HepG2 (cell line): ENCODE results near the gene SLC45A1. TPM values are rescaled to one million over a fixed set of nuclear protein-coding genes. Genes with fewer than 3 reads are reported as not detected.

Source experiments
- ATAC-seq: fragments of 200-7000 bp; cut with Tn5 transposase; 3 replicates; pipeline ENCODE4 v1.9.1; 2020; ENCODE audit warnings: mild to moderate bottlenecking, moderate library complexity
- BruUV-seq: library from RNA; stranded (reverse); fragments of 400-500 nt; replicated peaks from 2 replicates; lab custom pipeline; 2021; lab: Mats Ljungman, UMichigan
- CTCF ChIA-PET: fragments of 300-600 bp; formaldehyde crosslinking; extraction: SDS; loops from one replicate; lab custom pipeline; 2021; ENCODE audit warnings: low total read pairs, inconsistent platforms, low intra/inter-chr PET ratio; lab: Yijun Ruan, JAX
- POLR2A ChIA-PET: fragments of 350-600 bp; sonication (Branson Sonifier 250); formaldehyde crosslinking; loops from one replicate; lab custom pipeline; 2020; ENCODE audit warnings: antibody characterized with exemption, inconsistent platforms; lab: Yijun Ruan, JAX
- DNase-seq: peaks from one replicate; pipeline ENCODE4 v3.0.0-alpha.2; 2015; ENCODE audit warnings: low spot score
- FAIRE-seq: peaks from 3 replicates; lab custom pipeline; 2011; peaks lifted over from hg19 to GRCh38; lab: Jason Lieb, UNC
- H2AFZ ChIP-seq: one replicate; pipeline ENCODE4 v1.6.1; 2011; ENCODE audit warnings: low read length, inconsistent platforms
- H3K27ac ChIP-seq: fragments of 300-600 bp; 3 replicates; pipeline ENCODE4 v1.8.0; 2011; ENCODE audit warnings: mixed run types, mild to moderate bottlenecking, mixed read lengths, low read length, inconsistent platforms; ENCODE audit not compliant: insufficient read depth; ENCODE audit errors: extremely low read length
- H3K27me3 ChIP-seq, 2 experiments: fragments of 200-600 bp in 1 of 2; 2 replicates in 1 of 2; 3 replicates in 1 of 2; pipeline versions ENCODE4 v1.6.0 to v1.8.0; 2011; ENCODE audit warnings: low read length in 2 of 2, mild to moderate bottlenecking in 2 of 2, moderate library complexity in 2 of 2, inconsistent platforms in 1 of 2; ENCODE audit not compliant: insufficient read depth in 2 of 2, control insufficient read depth in 1 of 2
- H3K36me3 ChIP-seq, 2 experiments: fragments of 200-600 bp in 1 of 2; replicated peaks in 1 of 2; 2 replicates in 1 of 2; 3 replicates in 1 of 2; pipeline versions ENCODE4 v1.5.1 to v1.8.0; 2011; ENCODE audit warnings: low read length in 2 of 2, inconsistent platforms in 1 of 2; ENCODE audit not compliant: insufficient read depth in 2 of 2, control insufficient read depth in 1 of 2
- H3K4me1 ChIP-seq: 2 replicates; pipeline ENCODE4 v1.5.1; 2012; ENCODE audit warnings: low read length, inconsistent platforms; ENCODE audit not compliant: insufficient read depth
- H3K4me2 ChIP-seq: 2 replicates; pipeline ENCODE4 v1.6.0; 2011; ENCODE audit warnings: low read depth, low read length, inconsistent platforms
- H3K4me3 ChIP-seq, 3 experiments: fragments of 200-600 bp in 1 of 3; sonication (generic), shearing (Covaris generic) in 1 of 3; replicated peaks in 1 of 3; 2 replicates each; pipeline ENCODE4 v1.5.1; 2011 to 2016; ENCODE audit warnings: low read length in 3 of 3, inconsistent platforms in 2 of 3, low read depth in 2 of 3, mild to moderate bottlenecking in 2 of 3, control low read depth in 1 of 3, mixed read lengths in 1 of 3; ENCODE audit not compliant: insufficient read depth in 1 of 3
- H3K79me2 ChIP-seq: one replicate; pipeline ENCODE4 v1.6.1; 2011; ENCODE audit warnings: low read length, inconsistent platforms; ENCODE audit not compliant: insufficient read depth
- H3K9ac ChIP-seq: 2 replicates; pipeline ENCODE4 v1.6.0; 2011; ENCODE audit warnings: mild to moderate bottlenecking, low read depth, low read length, inconsistent platforms; ENCODE audit not compliant: insufficient read depth
- H3K9me3 ChIP-seq: 2 replicates; pipeline ENCODE4 v1.5.1; 2012; ENCODE audit warnings: mild to moderate bottlenecking, low read length
- H4K20me1 ChIP-seq: 2 replicates; pipeline ENCODE4 v1.6.0; 2011; ENCODE audit warnings: inconsistent platforms, mild to moderate bottlenecking, low read length, moderate library complexity; ENCODE audit not compliant: insufficient read depth
- ATRX ChIP-seq: sonication (generic); formaldehyde crosslinking; IDR thresholded peaks from 2 replicates; pipeline ENCODE4 v1.4.0; 2020; ENCODE audit warnings: missing genetic modification reagents, borderline replicate concordance
- ELF3 ChIP-seq: IDR thresholded peaks from 2 replicates; pipeline ENCODE4 v1.6.1; 2016; ENCODE audit warnings: missing genetic modification reagents, missing compliant biosample characterization
- JARID2 ChIP-seq: sonication (generic); formaldehyde crosslinking; IDR thresholded peaks from 2 replicates; pipeline ENCODE4 v1.8.1; 2023; ENCODE audit warnings: missing genetic modification reagents, inconsistent platforms; ENCODE audit not compliant: insufficient replicate concordance
- KDM6A ChIP-seq: IDR thresholded peaks from 2 replicates; pipeline ENCODE4 v1.6.1; 2016; ENCODE audit warnings: low read depth
- MYNN ChIP-seq: sonication (generic); formaldehyde crosslinking; IDR thresholded peaks from 2 replicates; pipeline ENCODE4 v1.4.0; 2020; ENCODE audit warnings: mild to moderate bottlenecking, low read depth, missing genetic modification reagents
- PHF8 ChIP-seq: sonication (generic); formaldehyde crosslinking; IDR thresholded peaks from 2 replicates; pipeline ENCODE4 v1.5.0; 2020; ENCODE audit warnings: missing genetic modification reagents
- RCOR2 ChIP-seq: IDR thresholded peaks from 2 replicates; pipeline ENCODE4 v1.6.1; 2016; ENCODE audit warnings: missing biosample characterization, missing genetic modification reagents
- SMAD3 ChIP-seq: sonication (generic); formaldehyde crosslinking; IDR thresholded peaks from 2 replicates; pipeline ENCODE4 v1.4.0; 2020; ENCODE audit warnings: missing genetic modification reagents
- SSRP1 ChIP-seq: IDR thresholded peaks from 2 replicates; pipeline ENCODE4 v1.6.1; 2016; ENCODE audit warnings: control low read depth
- ZNF136 ChIP-seq: sonication (generic); formaldehyde crosslinking; IDR thresholded peaks from 2 replicates; pipeline ENCODE4 v1.8.1; 2022; ENCODE audit warnings: low read depth, mild to moderate bottlenecking, moderate library complexity, missing genetic modification reagents
- ZNF263 ChIP-seq: sonication (generic); formaldehyde crosslinking; IDR thresholded peaks from 2 replicates; pipeline ENCODE4 v1.4.0; 2020; ENCODE audit warnings: missing genetic modification reagents
- ZNF33A ChIP-seq: sonication (generic); formaldehyde crosslinking; IDR thresholded peaks from 2 replicates; pipeline ENCODE4 v1.5.1; 2020; ENCODE audit warnings: missing genetic modification reagents, mild to moderate bottlenecking, moderate library complexity, borderline replicate concordance
- ZNF570 ChIP-seq: sonication (generic); formaldehyde crosslinking; IDR thresholded peaks from 2 replicates; pipeline ENCODE4 v1.4.0; 2020; ENCODE audit warnings: mild to moderate bottlenecking, missing genetic modification reagents, borderline replicate concordance
- WGBS: methylation state at CpG from one replicate; pipeline ENCODE4 v1.1.6; 2017; ENCODE audit warnings: low lambda C conversion rate; 5-methylcytosine and 5-hydroxymethylcytosine counted together
- in situ Hi-C: cut with HindIII; loops from 2 replicates; pipeline ENCODE4 v1.10.0; 2017; ENCODE audit warnings: low pct_unique_long_range_greater_than_20kb; ENCODE audit not compliant: extremely low pct_ligation_motif_present
- intact Hi-C: fragments of 100-400 bp; cut with micrococcal nuclease; formaldehyde crosslinking; loops from one replicate; pipeline ENCODE4 v1.10.0; 2022; ENCODE audit not compliant: unreplicated experiment
- polyA plus RNA-seq, 8 experiments: library from polyadenylated mRNA; depleted of rRNA in 3 of 8; stranded (reverse) in 7 of 8; unstranded in 1 of 8; fragments of >200 nt; fragmentation: Illumina TruSeq in 4 of 8; extraction: Trizol in 4 of 8; gene quantifications; 2 replicates each; pipeline versions ENCODE4 v1.2.1 to v1.2.3, GENCODE V29; 2011 to 2016; ENCODE audit warnings: low read depth in 4 of 8, missing spikeins in 1 of 8, mixed read lengths in 1 of 8; ENCODE audit not compliant: insufficient read depth in 1 of 8
- total RNA-seq, 5 experiments: library from RNA; depleted of rRNA; stranded (reverse); fragments of >200 nt; fragmentation: Illumina TruSeq; extraction: Trizol; gene quantifications; 2 replicates each; pipeline ENCODE4 v1.2.3, GENCODE V29; 2016; ENCODE audit warnings: low read depth in 1 of 5
- TF ChIP-seq, protein P1 (sequence below): sonication (generic); formaldehyde crosslinking; IDR thresholded peaks from 2 replicates; pipeline ENCODE4 v1.4.0; 2020; ENCODE audit warnings: missing genetic modification reagents
- TF ChIP-seq, protein P2 (sequence below): sonication (generic); formaldehyde crosslinking; IDR thresholded peaks from 2 replicates; pipeline ENCODE4 v1.4.0; 2020; ENCODE audit warnings: missing genetic modification reagents
- TF ChIP-seq, protein P3 (sequence below): sonication (generic); formaldehyde crosslinking; IDR thresholded peaks from 2 replicates; pipeline ENCODE4 v1.8.1; 2023; ENCODE audit warnings: missing genetic modification reagents, mild to moderate bottlenecking, borderline replicate concordance

Gene SLC45A1
- total and polyA plus RNA-seq, 2 of the 13 experiments (the other 11 are each of a cell fraction or from before 2014, with no cell fraction given) = not detected

DNA sequence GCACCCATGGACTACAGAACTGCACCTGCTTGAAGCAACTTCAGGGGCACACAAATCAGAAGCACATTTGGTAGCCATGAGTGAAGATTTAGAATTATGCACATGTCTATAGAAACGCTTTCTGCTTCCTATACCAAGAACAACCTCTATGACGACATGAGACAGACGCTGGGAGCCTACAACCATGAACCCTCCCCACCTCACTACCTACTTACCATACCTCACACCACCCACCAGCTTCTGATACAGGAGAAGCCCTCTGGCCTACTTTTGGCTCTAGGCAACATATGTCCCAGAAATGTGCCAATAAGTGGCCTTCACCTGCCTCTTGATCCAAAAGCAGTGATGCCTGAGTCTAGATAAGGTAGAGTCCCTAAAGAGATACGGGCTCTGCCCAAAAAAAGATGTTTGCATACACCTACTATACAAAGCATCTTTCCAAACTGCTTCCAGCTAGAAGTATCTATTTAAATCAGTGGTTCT is 58.5 kb downstream of the SLC45A1 start (continued):
- no peak for TF ChIP-seq SMAD3
- no peak for TF ChIP-seq RCOR2 (CRISPR knock-in tag)
- TF ChIP-seq, protein P1, sequence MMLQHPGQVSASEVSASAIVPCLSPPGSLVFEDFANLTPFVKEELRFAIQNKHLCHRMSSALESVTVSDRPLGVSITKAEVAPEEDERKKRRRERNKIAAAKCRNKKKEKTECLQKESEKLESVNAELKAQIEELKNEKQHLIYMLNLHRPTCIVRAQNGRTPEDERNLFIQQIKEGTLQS (CRISPR knock-in tag) = no peak
- TF ChIP-seq, all 625 proteins: peak for 0

DNA sequence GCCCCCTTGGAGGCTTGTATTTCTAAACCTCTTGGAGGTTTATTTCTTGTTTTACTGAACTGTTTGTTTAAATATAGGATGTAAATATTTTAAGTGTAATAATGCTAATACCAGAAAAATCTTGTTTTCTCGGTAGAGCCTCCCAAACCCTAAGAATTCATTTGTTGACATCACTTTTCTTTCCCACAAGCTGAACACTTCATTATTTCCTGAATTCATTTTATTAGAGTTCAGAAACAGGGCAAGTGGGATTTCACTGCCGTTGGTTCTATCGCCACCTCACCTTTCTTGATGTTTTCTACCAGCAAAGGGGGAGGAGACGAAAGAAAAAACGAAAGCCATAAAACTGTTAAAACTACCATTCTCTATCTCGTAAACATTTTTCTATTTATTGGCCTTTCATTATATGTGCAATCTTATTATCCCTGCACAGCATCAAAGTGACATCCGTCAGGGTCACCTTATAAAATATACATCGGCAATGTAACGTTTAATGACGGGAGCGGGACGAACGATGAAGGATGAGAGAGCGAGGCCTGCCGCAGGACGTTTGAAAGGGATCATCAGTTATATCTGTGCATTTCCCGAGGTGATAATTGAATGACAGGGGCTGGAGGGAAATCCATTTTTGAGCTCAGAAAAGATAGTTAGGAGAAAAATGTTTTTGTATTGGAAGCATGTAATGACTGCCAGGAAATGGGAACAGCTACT is 59.5 kb downstream of the SLC45A1 start:
- no peak overlapping the region for H3K4me3 ChIP-seq
- ChIA-PET POLR2A (no interaction called here), CTCF (no interaction called here)
- no peak overlapping the region for H2AFZ ChIP-seq
- H3K9ac ChIP-seq = no peak overlapping the region
- in situ Hi-C loops (no loop called here), intact Hi-C loops (loop anchor here (5.0 to 10.0 kb wide), 2 partner anchors 45 to 327 kb away; no protein-coding TSS in a partner anchor)
- H3K9me3 ChIP-seq = no peaks in the 10 kb centered on the region
- H3K4me2 ChIP-seq = no peak overlapping the region
- peaks cover 70% of the 10 kb centered on the region for H4K20me1 ChIP-seq
- no peak for FAIRE-seq
- TF ChIP-seq, protein P2, sequence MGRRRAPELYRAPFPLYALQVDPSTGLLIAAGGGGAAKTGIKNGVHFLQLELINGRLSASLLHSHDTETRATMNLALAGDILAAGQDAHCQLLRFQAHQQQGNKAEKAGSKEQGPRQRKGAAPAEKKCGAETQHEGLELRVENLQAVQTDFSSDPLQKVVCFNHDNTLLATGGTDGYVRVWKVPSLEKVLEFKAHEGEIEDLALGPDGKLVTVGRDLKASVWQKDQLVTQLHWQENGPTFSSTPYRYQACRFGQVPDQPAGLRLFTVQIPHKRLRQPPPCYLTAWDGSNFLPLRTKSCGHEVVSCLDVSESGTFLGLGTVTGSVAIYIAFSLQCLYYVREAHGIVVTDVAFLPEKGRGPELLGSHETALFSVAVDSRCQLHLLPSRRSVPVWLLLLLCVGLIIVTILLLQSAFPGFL (CRISPR knock-in tag) = no peak
- TF ChIP-seq PHF8 (CRISPR knock-in tag) = no peak
- no peak for TF ChIP-seq ZNF136 (CRISPR knock-in tag)
- TF ChIP-seq MYNN (CRISPR knock-in tag) = no peak
- no peak for TF ChIP-seq SSRP1 (CRISPR knock-in tag)
- TF ChIP-seq KDM6A = no peak
- TF ChIP-seq ELF3 (CRISPR knock-in tag) = no peak
- TF ChIP-seq, protein P3, sequence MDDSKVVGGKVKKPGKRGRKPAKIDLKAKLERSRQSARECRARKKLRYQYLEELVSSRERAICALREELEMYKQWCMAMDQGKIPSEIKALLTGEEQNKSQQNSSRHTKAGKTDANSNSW (CRISPR knock-in tag) = no peak
- no peak for TF ChIP-seq ZNF570
- no peak for TF ChIP-seq ZNF263 (CRISPR knock-in tag)
- no peak for TF ChIP-seq JARID2 (CRISPR knock-in tag)
- TF ChIP-seq ATRX = no peak
- TF ChIP-seq ZNF33A (CRISPR knock-in tag) = no peak
- peaks cover 43% of the 10 kb centered on the region for H3K79me2 ChIP-seq
- no peaks in the 10 kb centered on the region for H3K27me3 ChIP-seq
- 97% methylated on average over 17 of the region's 17 CpGs for WGBS
- no peak overlapping the region for H3K27ac ChIP-seq
- peaks cover 25 to 55% of the 10 kb centered on the region in 2 experiments; a peak in 4 of 5 replicates for H3K36me3 ChIP-seq
- no TSS peak for BruUV-seq
- DNase-seq = no peak
- H3K4me1 ChIP-seq = peaks cover 18% of the 10 kb centered on the region
- ATAC-seq = no peak
